Sigmoid colon (tissue), 4 donors: ENCODE measurements around the gene SELENOM.

Experiments used
- EP300 ChIP-seq, 4 donors: sonication (generic); formaldehyde crosslinking; IDR thresholded peaks; one replicate each; pipeline ENCODE4 v1.6.1; 2017; ENCODE audit warnings: antibody characterized with exemption in 4 of 4
- POLR2A ChIP-seq, 2 donors: fragments of 450-650 bp; IDR thresholded peaks; one replicate each; pipeline ENCODE4 v1.6.1; 2016; ENCODE audit warnings: antibody characterized with exemption in 2 of 2, mild to moderate bottlenecking in 2 of 2, moderate library complexity in 2 of 2
- POLR2AphosphoS5 ChIP-seq, 4 donors: sonication (generic); formaldehyde crosslinking; IDR thresholded peaks; one replicate each; pipeline ENCODE4 v1.6.1; 2017; ENCODE audit warnings: antibody characterized with exemption in 4 of 4
- TF ChIP-seq, protein P1 (sequence below), 4 experiments: fragments of 450-650 bp in 3 of 4; fragments of 200-600 bp in 1 of 4; IDR thresholded peaks; one replicate each; pipeline ENCODE4 v1.5.1; 2016 to 2019; ENCODE audit warnings: antibody characterized with exemption in 4 of 4, mild to moderate bottlenecking in 3 of 4, moderate library complexity in 2 of 4

DNA sequence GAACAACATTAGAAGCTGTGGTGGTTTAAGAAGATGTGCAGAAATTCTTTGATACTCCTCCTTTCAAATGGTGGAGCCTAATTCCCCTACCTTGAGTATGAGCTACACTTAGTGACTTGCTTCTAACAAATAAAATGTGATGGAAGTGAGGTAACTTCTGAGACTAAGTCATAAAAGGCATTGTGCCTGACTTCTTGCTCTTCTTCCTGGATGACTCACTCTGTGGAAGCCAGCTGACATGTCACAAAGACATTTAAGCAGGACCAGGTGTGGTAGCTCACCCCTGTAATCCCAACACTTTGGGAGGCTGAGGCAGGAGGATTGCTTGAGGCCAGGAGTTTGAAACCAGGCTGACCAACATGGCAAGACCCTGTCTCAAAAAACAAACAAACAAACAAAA is 36.9 kb upstream of the SELENOM start:
- TF ChIP-seq, protein P1, sequence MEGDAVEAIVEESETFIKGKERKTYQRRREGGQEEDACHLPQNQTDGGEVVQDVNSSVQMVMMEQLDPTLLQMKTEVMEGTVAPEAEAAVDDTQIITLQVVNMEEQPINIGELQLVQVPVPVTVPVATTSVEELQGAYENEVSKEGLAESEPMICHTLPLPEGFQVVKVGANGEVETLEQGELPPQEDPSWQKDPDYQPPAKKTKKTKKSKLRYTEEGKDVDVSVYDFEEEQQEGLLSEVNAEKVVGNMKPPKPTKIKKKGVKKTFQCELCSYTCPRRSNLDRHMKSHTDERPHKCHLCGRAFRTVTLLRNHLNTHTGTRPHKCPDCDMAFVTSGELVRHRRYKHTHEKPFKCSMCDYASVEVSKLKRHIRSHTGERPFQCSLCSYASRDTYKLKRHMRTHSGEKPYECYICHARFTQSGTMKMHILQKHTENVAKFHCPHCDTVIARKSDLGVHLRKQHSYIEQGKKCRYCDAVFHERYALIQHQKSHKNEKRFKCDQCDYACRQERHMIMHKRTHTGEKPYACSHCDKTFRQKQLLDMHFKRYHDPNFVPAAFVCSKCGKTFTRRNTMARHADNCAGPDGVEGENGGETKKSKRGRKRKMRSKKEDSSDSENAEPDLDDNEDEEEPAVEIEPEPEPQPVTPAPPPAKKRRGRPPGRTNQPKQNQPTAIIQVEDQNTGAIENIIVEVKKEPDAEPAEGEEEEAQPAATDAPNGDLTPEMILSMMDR (IDR thresholded peaks at IDR 0.05) = no peak
- TF ChIP-seq POLR2AphosphoS5 (IDR thresholded peaks at IDR 0.05) = no peak
- TF ChIP-seq EP300 (IDR thresholded peaks at IDR 0.05) = no peak
- TF ChIP-seq POLR2A (IDR thresholded peaks at IDR 0.05) = no peak
